ENCODE measurements around the gene EMC9.
A peak's percentile ranks its signal among the peaks of the same experiment; 100 is the strongest.

DNA sequence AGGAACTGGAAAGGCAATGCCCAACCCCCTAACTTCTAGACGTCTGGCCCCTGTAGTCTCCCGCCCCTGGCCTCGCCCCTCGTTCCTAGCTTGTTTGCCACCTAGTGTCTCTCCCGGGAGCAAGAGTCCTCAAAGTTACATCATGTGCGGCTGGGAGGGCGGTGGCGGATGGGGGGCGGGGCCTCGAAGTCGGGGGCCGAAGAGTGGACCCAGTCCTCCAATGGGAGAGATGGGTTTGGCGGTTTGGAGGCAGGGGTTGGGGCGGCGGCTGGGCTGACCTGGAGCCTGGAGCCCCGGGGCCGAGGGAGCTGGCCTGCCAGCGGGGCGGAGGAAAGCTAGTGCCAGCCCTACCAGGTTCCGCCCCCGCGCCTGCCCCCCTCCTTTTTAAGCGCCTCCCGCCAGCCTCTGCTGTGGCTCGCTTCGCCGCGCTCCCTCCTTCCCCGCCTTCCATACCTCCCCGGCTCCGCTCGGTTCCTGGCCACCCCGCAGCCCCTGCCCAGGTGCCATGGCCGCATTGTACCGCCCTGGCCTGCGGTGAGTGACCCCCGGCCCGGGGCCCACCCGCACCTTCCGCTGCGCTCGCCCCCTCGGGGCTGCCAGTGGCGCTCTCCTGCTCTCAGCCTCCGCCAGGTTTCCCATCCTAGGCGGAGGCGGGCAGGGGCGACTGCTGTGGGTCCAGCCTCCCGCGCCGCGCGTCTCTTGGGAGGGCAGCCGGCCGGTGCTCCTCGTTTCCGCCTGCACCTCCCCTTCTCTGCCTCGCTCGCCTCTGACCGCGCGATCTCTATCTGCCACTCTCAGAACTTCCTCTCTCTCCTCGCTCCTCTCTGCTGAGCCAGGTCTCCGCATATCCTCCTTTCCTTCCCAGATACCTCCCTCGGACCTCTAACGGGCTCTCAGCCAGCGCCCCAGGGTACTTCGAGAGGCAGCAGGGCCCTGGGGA lies 47.2 kb downstream of the EMC9 start, which contains the start of gene PCK2:
- TF ChIP-seq, protein P1, sequence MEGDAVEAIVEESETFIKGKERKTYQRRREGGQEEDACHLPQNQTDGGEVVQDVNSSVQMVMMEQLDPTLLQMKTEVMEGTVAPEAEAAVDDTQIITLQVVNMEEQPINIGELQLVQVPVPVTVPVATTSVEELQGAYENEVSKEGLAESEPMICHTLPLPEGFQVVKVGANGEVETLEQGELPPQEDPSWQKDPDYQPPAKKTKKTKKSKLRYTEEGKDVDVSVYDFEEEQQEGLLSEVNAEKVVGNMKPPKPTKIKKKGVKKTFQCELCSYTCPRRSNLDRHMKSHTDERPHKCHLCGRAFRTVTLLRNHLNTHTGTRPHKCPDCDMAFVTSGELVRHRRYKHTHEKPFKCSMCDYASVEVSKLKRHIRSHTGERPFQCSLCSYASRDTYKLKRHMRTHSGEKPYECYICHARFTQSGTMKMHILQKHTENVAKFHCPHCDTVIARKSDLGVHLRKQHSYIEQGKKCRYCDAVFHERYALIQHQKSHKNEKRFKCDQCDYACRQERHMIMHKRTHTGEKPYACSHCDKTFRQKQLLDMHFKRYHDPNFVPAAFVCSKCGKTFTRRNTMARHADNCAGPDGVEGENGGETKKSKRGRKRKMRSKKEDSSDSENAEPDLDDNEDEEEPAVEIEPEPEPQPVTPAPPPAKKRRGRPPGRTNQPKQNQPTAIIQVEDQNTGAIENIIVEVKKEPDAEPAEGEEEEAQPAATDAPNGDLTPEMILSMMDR (IDR thresholded peaks at IDR 0.05): peak in 3 of 6 experiments; percentile 11 to 27 (median 16)
- TF ChIP-seq POLR2A (IDR thresholded peaks at IDR 0.05): peak in 1 of 4 donors; percentile 71
